Thoracic aorta (tissue), 2 donors: Measurements from ENCODE around the gene ABCG1. TPM values are rescaled to one million over a fixed set of nuclear protein-coding genes. Genes with fewer than 3 reads are reported as not detected.

Experiments
- ATAC-seq: fragments of 150-250 bp; one replicate; pipeline ENCODE4 v1.8.0; 2017; ENCODE audit warnings: low read depth; ENCODE audit not compliant: insufficient number of reproducible peaks, low FRiP score
- DNase-seq: peaks from one replicate; pipeline ENCODE4 v3.0.0-alpha.2; 2020; ENCODE audit warnings: low spot score
- H3K27ac ChIP-seq, 2 donors: fragments of 200-600 bp; sonication (generic); 1 replicate in 1 of 2; 2 replicates in 1 of 2; pipeline ENCODE4 v1.5.1; 2016; ENCODE audit warnings: mild to moderate bottlenecking in 2 of 2, moderate library complexity in 2 of 2
- H3K27me3 ChIP-seq: fragments of 200-600 bp; sonication (generic); replicated peaks from 2 replicates; pipeline ENCODE4 v1.6.0; 2016; ENCODE audit warnings: mild to moderate bottlenecking; ENCODE audit not compliant: insufficient read depth
- H3K36me3 ChIP-seq: fragments of 200-600 bp; sonication (generic); one replicate; pipeline ENCODE4 v1.5.1; 2016
- H3K4me1 ChIP-seq, 2 donors: fragments of 200-600 bp; sonication (generic); 1 replicate in 1 of 2; 2 replicates in 1 of 2; pipeline versions ENCODE4 v1.5.1 to v1.6.0; 2016; ENCODE audit warnings: low read depth in 2 of 2, mild to moderate bottlenecking in 1 of 2; ENCODE audit not compliant: control insufficient read depth in 1 of 2
- H3K4me3 ChIP-seq: fragments of 200-600 bp; sonication (generic); 2 replicates; pipeline ENCODE4 v1.5.1; 2016; ENCODE audit warnings: mild to moderate bottlenecking
- H3K9me3 ChIP-seq: fragments of 200-600 bp; sonication (generic); 2 replicates; pipeline ENCODE4 v1.5.1; 2016
- CTCF ChIP-seq: fragments of 200-600 bp; sonication (generic); IDR thresholded peaks from one replicate; pipeline ENCODE4 v1.5.1; 2019; ENCODE audit warnings: antibody characterized with exemption
- total RNA-seq, 2 donors: library from RNA; depleted of rRNA; stranded (reverse); fragments of >200 nt; gene quantifications; one replicate each; pipeline versions ENCODE4 v1.1.0 to v1.2.3, GENCODE V29; 2016

ABCG1 gene
- total RNA-seq, 2 donors from 2014 or later = 15.6 to 20.6 TPM

DNA sequence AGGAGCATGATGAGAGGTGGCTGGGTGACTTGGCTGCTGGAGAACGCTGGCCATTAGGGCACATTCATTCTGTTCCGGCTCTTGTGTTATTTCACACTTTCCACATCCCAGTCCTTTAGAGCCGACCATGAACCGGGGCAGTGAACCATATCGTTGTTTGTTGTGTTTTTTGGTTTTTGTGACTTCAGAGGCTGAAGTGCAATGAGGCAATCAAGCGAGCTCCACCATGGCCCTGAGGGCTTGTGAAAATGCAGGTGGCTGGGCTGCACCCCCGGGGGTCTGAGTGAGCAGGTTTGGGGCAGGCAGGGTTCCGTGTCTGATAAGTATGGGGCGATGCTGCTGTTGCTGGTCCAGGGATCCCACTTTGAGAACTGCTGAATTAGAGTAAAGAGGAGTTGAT, 23.7 kb downstream of the ABCG1 start:
- no peak for ATAC-seq
- peaks cover 0 to 4% of the 10 kb centered on the region in 2 donors for H3K4me1 ChIP-seq
- H3K27me3 ChIP-seq = no peaks in the 10 kb centered on the region
- no peaks in the 10 kb centered on the region for H3K9me3 ChIP-seq
- H3K4me3 ChIP-seq = no peak overlapping the region
- no peaks in the 10 kb centered on the region for H3K36me3 ChIP-seq
- H3K27ac ChIP-seq = no peak overlapping the region
- TF ChIP-seq CTCF = no peak
- DNase-seq = no peak

DNA sequence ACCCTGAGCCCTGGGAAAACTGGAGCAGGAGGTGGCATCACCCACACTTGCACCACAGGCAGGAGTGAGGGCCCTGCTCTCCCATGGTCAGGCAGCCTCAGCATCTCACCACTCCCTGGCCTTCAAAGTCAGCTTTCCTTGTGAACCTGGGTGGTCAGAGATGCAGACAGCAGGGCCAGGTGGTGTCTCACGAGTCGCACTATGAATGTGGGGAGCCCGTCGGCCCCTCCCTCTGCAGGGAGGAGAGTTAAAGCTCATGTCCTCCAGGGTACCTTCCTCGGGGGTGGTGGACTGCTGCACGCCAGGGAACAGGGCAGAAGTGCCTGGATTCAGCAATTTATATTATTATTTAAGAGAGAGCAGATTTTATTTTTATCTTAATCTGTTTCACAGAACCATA, 24.1 kb downstream of the ABCG1 start:
- no peaks in the 10 kb centered on the region for H3K9me3 ChIP-seq
- DNase-seq = no peak
- TF ChIP-seq CTCF = no peak

GRCh38 chr21:42245331-42246193, 26.6 kb downstream of the ABCG1 start:
- Histone ChIP-seq H3K27me3 (no peaks in the 10 kb centered on the region), H3K4me3 (no peak overlapping the region), H3K36me3 (no peaks in the 10 kb centered on the region), H3K27ac (no peak overlapping the region), H3K9me3 (no peaks in the 10 kb centered on the region), H3K4me1 (peaks cover 0 to 4% of the 10 kb centered on the region in 2 donors)
- TF ChIP-seq CTCF = no peak
- ATAC-seq (no peak), DNase-seq (no peak)

More for the DNA sequence above, 24.1 kb downstream of the ABCG1 start:
- Histone ChIP-seq H3K27ac (no peak overlapping the region), H3K4me3 (no peak overlapping the region), H3K36me3 (no peaks in the 10 kb centered on the region), H3K27me3 (no peaks in the 10 kb centered on the region), H3K4me1 (peaks cover 0 to 4% of the 10 kb centered on the region in 2 donors)
- no peak for ATAC-seq

DNA sequence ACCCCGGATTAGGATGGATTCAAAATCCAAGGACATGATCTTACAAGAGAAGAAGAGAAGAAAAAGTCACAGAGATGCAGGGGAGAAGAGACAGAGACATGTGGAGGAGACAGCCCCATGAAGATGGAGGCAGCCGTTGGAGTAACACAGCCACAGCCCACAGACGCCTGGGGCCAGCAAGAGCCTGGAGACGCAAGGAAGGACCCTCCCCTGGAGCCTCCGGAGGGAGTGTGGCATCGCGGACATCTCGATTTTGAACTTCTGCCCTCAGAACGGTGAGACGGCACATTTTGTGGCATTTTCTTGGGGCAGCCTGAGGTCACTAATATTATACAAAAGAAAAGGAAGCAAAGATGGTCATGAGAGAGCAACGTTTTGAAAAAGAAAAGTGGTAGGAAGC, 28.8 kb downstream of the ABCG1 start:
- H3K4me1 ChIP-seq = peaks cover 0 to 4% of the 10 kb centered on the region in 2 donors
- no peaks in the 10 kb centered on the region for H3K27me3 ChIP-seq
- no peaks in the 10 kb centered on the region for H3K36me3 ChIP-seq
- DNase-seq (no peak), ATAC-seq (no peak)
- no peaks in the 10 kb centered on the region for H3K9me3 ChIP-seq
- H3K27ac ChIP-seq = no peak overlapping the region
- no peak for TF ChIP-seq CTCF
- no peak overlapping the region for H3K4me3 ChIP-seq

- Histone ChIP-seq H3K4me3 (no peak overlapping the region), H3K27ac (no peak overlapping the region), H3K4me1 (peaks cover 0 to 4% of the 10 kb centered on the region in 2 donors), H3K27me3 (no peaks in the 10 kb centered on the region), H3K9me3 (no peaks in the 10 kb centered on the region), H3K36me3 (no peaks in the 10 kb centered on the region)
- ATAC-seq (no peak), DNase-seq (no peak)
- no peak for TF ChIP-seq CTCF
Observed at GRCh38 chr21:42248241-42248640, 29.3 kb downstream of the ABCG1 start.
